RWPE2 (cell line): ENCODE measurements around the gene PLXNB1.

Experiments used
- ATAC-seq: fragments of 200-7000 bp; cut with Tn5 transposase; 3 replicates; pipeline ENCODE4 v1.9.1; 2021; ENCODE audit warnings: low read depth
- DNase-seq: peaks from one replicate; pipeline ENCODE4 v3.0.0-alpha.2; 2020; ENCODE audit warnings: low spot score
- H3K27ac ChIP-seq: fragments of 450-650 bp; 2 replicates; pipeline ENCODE4 v1.5.1; 2017; ENCODE audit warnings: mild to moderate bottlenecking; ENCODE audit not compliant: poor library complexity, severe bottlenecking
- H3K27me3 ChIP-seq: fragments of 250-450 bp; sonication (Bioruptor Pico); 2 replicates; pipeline ENCODE4 v1.5.1; 2021; ENCODE audit warnings: mild to moderate bottlenecking, moderate library complexity; ENCODE audit not compliant: insufficient read depth, poor library complexity, severe bottlenecking
- H3K36me3 ChIP-seq: fragments of 250-450 bp; sonication (Bioruptor Pico); 2 replicates; pipeline ENCODE4 v1.5.1; 2020; ENCODE audit warnings: low read depth, mild to moderate bottlenecking, moderate library complexity
- H3K4me1 ChIP-seq: fragments of 250-450 bp; sonication (Bioruptor Pico); 2 replicates; pipeline ENCODE4 v1.5.1; 2021; ENCODE audit warnings: mild to moderate bottlenecking, moderate library complexity; ENCODE audit not compliant: insufficient read depth, poor library complexity, severe bottlenecking
- H3K4me3 ChIP-seq: fragments of 250-450 bp; sonication (Bioruptor Pico); 2 replicates; pipeline ENCODE4 v1.5.1; 2021; ENCODE audit warnings: mild to moderate bottlenecking, moderate library complexity; ENCODE audit not compliant: severe bottlenecking
- H3K9me3 ChIP-seq: fragments of 250-450 bp; sonication (Bioruptor Pico); 2 replicates; pipeline ENCODE4 v1.5.1; 2021; ENCODE audit warnings: mild to moderate bottlenecking, moderate library complexity; ENCODE audit not compliant: severe bottlenecking
- CTCF ChIP-seq: fragments of 450-650 bp; IDR thresholded peaks from one replicate; pipeline ENCODE4 v1.5.1; 2017; ENCODE audit warnings: mild to moderate bottlenecking, moderate library complexity; ENCODE audit not compliant: poor library complexity, severe bottlenecking

Gene PLXNB1

GRCh38 chr3:48472923-48473616, 43.2 kb upstream of the PLXNB1 start:
- Histone ChIP-seq H3K4me1 (peaks cover 11% of the 10 kb centered on the region), H3K27me3 (no peaks in the 10 kb centered on the region), H3K36me3 (peaks cover 13% of the 10 kb centered on the region; the same call in 1 of the 2 replicates), H3K4me3 (peak overlapping the region; percentile 51), H3K9me3 (no peaks in the 10 kb centered on the region), H3K27ac (peak overlapping the region; percentile 85)
- TF ChIP-seq CTCF, result peak; percentile 42
- DNase-seq (peak; percentile 91), ATAC-seq (peak; percentile 84)

- DNase-seq (no peak), ATAC-seq (peak; percentile 47)
- peaks cover 11% of the 10 kb centered on the region for H3K4me1 ChIP-seq
- no peaks in the 10 kb centered on the region for H3K9me3 ChIP-seq
- peak overlapping the region; percentile 85 for H3K27ac ChIP-seq
- no peaks in the 10 kb centered on the region for H3K27me3 ChIP-seq
- peaks cover 18% of the 10 kb centered on the region for H3K36me3 ChIP-seq
- no peak for TF ChIP-seq CTCF
- H3K4me3 ChIP-seq, result peak overlapping the region; percentile 51
Measured at GRCh38 chr3:48472673-48472922, 42.7 kb upstream of the PLXNB1 start.

- H3K4me3 ChIP-seq, result no peak overlapping the region
- ATAC-seq (no peak), DNase-seq (no peak)
- H3K9me3 ChIP-seq, result no peaks in the 10 kb centered on the region
- H3K4me1 ChIP-seq, result peaks cover 18% of the 10 kb centered on the region
- peak overlapping the region; percentile 21 for H3K27ac ChIP-seq
- no peak for TF ChIP-seq CTCF
- peaks cover 29% of the 10 kb centered on the region for H3K36me3 ChIP-seq
- no peaks in the 10 kb centered on the region for H3K27me3 ChIP-seq
Measured at GRCh38 chr3:48470286-48470685, 40.4 kb upstream of the PLXNB1 start.

GRCh38 chr3:48469046-48469915, 39.4 kb upstream of the PLXNB1 start:
- no peak for DNase-seq
- no peaks in the 10 kb centered on the region for H3K27me3 ChIP-seq
- H3K9me3 ChIP-seq, result no peaks in the 10 kb centered on the region
- H3K27ac ChIP-seq, result no peak overlapping the region
- H3K36me3 ChIP-seq, result peaks cover 29% of the 10 kb centered on the region
- H3K4me3 ChIP-seq, result no peak overlapping the region
- peaks cover 21% of the 10 kb centered on the region for H3K4me1 ChIP-seq
- TF ChIP-seq CTCF, result no peak
- ATAC-seq, result no peak

GRCh38 chr3:48468329-48468731, 38.4 kb upstream of the PLXNB1 start:
- Histone ChIP-seq H3K36me3 (peaks cover 29% of the 10 kb centered on the region), H3K27me3 (no peaks in the 10 kb centered on the region), H3K9me3 (no peaks in the 10 kb centered on the region), H3K27ac (peak overlapping the region; percentile 92), H3K4me1 (peaks cover 18% of the 10 kb centered on the region), H3K4me3 (no peak overlapping the region)
- TF ChIP-seq CTCF, result no peak
- DNase-seq (no peak), ATAC-seq (no peak)
